NCI-H69 (cell line): ENCODE measurements around the gene FAM120A.
"Not testable (repeated sequence)": the region's sequence is repeated elsewhere in the genome, so short reads cannot be mapped to it uniquely, and the experiment has no call there.

Source experiments
- DNase-seq: peaks from one replicate; lab custom pipeline; 2025; lab: John Stamatoyannopoulos, UW

Gene FAM120A

GRCh38 chr9:93509084-93509483, 57.6 kb downstream of the FAM120A start:
- no peak for DNase-seq

DNA sequence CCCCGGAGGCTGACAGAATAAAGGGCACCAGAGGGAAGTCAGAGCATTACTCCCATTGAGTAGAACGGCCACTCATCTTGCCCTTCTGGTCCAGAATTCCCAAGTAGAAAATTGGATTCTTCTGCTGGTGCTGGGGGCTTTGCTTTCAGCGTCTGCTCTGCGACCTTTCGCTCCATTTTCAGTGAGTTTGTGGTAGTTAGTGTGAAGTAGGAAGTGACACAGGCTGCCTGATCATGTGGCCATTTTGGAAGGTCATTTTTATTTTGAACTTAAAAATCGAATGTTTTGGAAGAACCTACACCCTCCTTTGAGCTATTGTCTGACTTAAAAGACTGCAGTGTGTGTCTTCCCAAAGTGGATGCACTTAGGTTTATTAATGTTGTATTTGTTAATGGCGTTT, 58.6 kb downstream of the FAM120A start:
- no peak for DNase-seq

DNA sequence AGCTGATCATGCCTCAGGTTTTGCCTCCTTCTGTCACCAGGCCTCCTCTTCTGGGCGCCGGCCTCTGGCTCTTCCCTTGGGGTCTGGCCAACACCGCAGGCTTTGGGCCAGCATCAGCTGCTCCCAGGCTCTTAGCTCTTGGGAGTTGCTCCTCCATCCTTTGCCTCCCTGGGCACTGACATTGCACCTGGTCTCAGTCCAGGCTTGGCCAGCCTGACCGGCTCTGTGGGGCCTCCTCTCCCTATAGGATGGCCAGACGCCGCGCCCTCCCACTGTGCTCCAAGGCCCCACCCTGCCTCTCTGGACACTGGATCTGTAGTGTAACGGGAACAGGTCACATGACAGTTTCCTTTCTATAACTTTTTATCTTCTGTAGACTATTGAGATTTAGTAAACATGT, 59.7 kb downstream of the FAM120A start:
- not testable (repeated sequence) for DNase-seq

DNA sequence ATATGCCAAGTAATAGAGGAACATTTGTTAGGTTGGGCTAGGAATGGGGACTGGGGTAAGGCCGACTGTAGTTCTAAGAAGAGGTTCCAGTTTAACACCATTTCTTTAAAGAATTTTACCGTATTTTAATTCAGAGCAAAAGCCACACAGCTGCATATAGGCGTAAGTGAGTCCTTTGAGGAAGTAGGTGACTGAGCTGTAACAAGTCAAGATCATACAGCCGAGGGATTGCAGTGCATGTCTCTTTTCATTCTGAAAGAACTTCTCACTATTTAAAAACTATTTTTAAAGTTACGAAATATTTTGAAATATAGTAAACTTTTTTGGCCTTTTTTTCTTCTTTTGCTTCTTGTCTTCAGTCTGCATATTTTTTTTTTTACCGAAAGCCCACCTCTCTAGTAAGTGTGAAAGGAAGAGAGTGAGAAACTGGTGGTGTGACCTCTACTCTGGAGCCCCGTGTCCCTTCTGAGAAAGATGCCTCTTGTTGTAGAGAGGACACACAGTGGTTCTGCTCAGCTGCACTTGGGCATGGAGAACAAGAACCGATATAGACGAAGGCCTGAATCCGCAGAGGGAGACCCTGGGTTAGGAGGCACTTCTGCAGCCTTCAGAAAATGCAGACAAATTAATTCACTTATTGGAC, 60.8 kb downstream of the FAM120A start:
- not testable (repeated sequence) for DNase-seq

- DNase-seq: no peak
Measured at GRCh38 chr9:93513606-93514005, 62.1 kb downstream of the FAM120A start.

- no peak for DNase-seq
Measured at GRCh38 chr9:93517331-93517730, 65.8 kb downstream of the FAM120A start.

GRCh38 chr9:93520523-93520922, 69.0 kb downstream of the FAM120A start:
- peak; percentile 60 for DNase-seq

GRCh38 chr9:93522736-93523135, 71.3 kb downstream of the FAM120A start:
- DNase-seq: no peak

GRCh38 chr9:93523518-93524144, 72.1 kb downstream of the FAM120A start:
- DNase-seq: no peak

DNA sequence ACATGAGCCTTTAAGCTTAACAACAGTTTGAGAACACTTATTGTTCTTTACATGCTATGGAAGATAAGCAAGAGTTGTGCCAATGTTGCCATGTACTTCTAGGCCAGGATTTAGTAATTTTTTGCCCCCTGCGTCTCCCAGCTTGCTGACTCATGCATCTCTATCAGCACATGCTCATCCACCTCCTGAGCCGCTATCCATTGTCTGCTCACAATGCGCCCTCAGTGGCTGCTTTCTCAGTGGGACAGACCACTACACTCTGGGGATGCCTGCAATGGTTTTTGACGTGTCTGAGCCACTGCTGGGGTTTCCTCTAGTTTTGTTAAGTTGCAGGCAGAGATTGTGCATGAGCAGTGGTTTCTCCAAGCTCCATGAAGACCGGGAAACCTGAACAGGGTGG, 74.0 kb downstream of the FAM120A start:
- no peak for DNase-seq

- DNase-seq: no peak
Measured at GRCh38 chr9:93531374-93531773, 79.9 kb downstream of the FAM120A start.

DNA sequence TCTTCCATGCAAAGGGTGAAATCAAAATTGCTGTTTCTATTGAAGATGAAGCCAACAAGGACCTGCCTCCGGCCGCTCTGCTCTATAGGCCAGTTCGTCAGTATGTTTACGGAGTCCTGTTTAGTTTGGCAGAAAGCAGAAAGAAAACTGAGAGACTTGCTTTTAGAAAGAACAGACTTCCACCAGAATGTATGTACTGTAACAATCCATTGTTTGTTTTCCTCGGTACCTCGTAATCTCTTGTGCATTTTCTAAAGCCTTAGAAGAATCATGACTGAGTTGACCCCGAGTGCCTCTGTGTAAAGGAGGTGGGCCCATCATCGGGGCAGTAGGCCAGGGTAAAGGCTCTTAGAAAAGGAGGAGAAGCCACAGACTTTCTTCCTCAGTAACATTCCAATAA, 80.7 kb downstream of the FAM120A start:
- no peak for DNase-seq

GRCh38 chr9:93533863-93534262, 82.4 kb downstream of the FAM120A start:
- peak; percentile 23 for DNase-seq

DNA sequence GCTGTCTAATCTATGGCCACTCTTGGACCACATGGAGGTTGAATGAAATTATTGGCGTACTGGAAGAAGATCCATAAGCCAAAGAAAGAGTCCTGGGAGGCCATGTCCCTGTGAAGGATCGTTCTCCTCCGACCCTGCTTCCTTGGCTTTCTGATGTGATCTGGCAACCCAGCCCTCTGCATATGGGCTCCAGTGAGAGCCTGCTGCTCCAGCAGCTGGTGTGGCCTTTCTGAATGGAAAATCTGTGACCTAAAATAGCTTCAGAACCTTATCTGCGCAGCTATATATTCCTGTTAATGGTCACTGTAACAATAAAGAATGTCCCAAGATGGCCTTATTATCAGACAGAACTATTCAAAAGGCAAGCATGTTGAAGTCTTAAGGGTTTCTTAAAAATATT, 84.7 kb downstream of the FAM120A start:
- DNase-seq: no peak

GRCh38 chr9:93536874-93537273, 85.4 kb downstream of the FAM120A start:
- DNase-seq: no peak

DNA sequence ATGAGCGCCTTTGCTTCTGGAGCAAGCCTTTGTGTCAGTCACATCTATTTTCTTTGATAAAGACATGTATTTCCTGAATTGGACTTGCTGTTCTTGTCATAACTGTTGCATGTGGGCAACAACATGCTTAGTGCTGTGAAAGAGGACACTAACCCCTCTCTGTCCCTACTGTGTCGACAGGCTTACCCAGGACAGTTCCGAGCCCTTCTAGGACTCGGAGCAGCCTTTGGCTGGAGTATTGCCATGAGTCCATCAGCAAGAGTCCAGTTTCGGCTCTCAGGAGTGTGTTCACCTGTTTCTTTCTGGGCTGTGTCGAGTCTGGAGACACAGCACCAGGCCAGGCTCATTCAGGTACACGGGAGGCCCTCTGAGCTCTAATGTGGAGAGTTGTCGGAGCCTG, 88.8 kb downstream of the FAM120A start:
- DNase-seq: no peak

- DNase-seq: no peak
Measured at GRCh38 chr9:93541005-93541404, 89.5 kb downstream of the FAM120A start.

- DNase-seq: no peak
Measured at GRCh38 chr9:93541581-93542349, 90.3 kb downstream of the FAM120A start.

DNA sequence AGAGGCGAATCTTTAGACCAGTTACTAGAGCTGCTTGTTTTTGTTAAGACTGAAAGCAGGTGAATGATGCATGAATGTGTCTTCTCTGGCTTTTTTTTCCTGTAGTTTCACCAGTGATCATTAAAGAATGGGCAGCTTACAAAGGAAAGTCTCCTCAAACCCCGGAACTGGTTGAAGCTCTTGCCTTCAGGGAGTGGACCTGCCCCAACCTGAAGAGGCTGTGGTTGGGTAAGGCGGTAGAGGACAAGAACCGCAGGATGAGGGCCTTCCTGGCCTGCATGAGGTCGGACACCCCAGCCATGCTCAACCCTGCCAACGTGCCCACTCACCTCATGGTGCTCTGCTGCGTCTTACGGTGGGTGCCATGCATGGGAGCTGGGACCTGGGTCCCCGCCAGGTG, 91.6 kb downstream of the FAM120A start:
- DNase-seq: no peak

DNA sequence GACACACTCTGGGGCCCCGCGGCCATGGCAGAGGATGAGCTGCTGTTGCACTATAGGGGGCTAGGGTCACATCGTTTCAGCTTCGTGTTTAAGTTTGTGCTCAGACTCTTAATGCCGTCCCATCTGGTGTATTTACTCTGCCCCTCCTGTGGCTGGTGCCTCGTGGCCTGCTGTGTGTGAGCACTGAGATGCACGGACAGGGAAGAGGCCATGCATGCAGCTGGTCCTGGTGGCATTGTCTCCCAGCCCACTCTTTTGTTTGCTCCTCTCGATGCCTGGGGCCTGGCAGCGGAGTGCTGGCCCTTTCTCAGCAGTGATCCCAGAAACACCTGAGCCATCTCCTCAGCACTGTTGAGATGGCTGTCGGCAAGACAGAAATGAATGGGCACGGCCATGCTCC, 94.9 kb downstream of the FAM120A start:
- peak; percentile 98 for DNase-seq

GRCh38 chr9:93549611-93550010, 98.1 kb downstream of the FAM120A start:
- DNase-seq: peak; percentile 99

- DNase-seq: peak; percentile 80
Measured at GRCh38 chr9:93552923-93553322, 101.4 kb downstream of the FAM120A start.

DNA sequence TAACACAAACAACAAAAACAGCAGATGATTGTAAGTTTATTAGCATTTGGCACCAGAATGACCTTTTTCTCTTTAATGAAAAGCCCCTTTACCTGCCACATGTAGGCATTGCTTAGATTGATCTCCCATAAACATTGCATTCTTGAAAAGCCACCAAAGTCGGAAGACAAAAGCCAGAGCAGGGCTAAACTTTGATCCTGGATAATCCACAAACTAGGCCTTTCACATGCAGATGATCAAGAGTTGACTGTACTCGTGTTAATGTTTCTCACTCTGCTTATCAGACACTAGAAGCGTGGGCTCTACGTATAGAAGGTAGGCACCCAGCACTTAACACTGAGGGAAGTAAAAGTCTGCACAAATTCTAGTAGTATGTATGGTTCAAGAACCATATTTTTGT, 103.9 kb downstream of the FAM120A start:
- no peak for DNase-seq
